ENCODE measurements around the gene PXT1.

The PXT1 gene

GRCh38 chr6:36378243-36378920 is 64.3 kb downstream of the PXT1 start:
- DNase-seq (ENCODE audit: extremely low read depth, low read depth), result no peak
- TF ChIP-seq, protein P1, sequence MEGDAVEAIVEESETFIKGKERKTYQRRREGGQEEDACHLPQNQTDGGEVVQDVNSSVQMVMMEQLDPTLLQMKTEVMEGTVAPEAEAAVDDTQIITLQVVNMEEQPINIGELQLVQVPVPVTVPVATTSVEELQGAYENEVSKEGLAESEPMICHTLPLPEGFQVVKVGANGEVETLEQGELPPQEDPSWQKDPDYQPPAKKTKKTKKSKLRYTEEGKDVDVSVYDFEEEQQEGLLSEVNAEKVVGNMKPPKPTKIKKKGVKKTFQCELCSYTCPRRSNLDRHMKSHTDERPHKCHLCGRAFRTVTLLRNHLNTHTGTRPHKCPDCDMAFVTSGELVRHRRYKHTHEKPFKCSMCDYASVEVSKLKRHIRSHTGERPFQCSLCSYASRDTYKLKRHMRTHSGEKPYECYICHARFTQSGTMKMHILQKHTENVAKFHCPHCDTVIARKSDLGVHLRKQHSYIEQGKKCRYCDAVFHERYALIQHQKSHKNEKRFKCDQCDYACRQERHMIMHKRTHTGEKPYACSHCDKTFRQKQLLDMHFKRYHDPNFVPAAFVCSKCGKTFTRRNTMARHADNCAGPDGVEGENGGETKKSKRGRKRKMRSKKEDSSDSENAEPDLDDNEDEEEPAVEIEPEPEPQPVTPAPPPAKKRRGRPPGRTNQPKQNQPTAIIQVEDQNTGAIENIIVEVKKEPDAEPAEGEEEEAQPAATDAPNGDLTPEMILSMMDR (IDR thresholded peaks at IDR 0.05; ENCODE audit: low read depth, low read length, missing control alignments), result no peak
- no peak overlapping the region for H3K4me3 ChIP-seq (replicated peaks; ENCODE audit: low read depth, low read length)

DNA sequence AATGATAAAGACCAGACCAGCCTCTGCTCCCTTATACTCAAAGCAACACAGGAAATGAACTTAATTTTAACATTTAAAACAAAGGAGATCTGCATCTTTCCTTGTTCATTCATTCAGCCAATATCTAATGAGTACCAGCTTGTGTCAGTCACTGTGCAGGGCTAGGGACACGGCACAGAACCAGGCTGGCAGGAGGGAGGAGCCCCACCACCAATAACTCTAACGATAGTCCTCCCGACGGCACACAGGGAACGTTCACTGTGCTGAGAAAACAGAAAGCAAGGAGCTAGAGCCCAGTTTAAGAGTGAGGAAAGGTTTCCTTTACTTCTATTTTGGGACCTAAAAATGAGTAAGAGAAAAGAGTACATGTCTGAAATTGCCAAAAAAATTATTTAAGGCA is 65.1 kb downstream of the PXT1 start:
- TF ChIP-seq, protein P1 (IDR thresholded peaks at IDR 0.05; ENCODE audit: low read depth, low read length, missing control alignments), result no peak
- no peak for DNase-seq (ENCODE audit: extremely low read depth, low read depth)
- no peak overlapping the region for H3K4me3 ChIP-seq (replicated peaks; ENCODE audit: low read depth, low read length)

DNA sequence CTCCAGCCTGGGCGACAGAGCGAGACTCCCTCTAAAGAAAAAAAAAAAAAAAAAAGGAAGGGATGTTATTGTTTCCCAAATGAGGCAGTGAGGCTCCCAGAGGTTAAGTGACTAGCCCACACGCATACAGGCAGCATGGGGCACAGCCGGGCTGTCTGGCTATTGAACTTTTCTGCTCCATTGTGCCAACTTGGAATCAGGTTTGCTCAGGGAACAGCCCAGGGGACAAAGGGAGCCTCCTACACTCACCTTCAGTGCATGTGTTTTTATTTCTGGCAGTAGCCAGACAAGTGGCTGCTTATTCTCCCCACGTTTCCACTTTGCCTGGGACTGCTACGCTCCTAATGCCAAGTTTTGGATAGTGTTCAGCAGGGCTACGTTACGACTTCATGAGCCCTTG is 65.9 kb downstream of the PXT1 start:
- H3K4me3 ChIP-seq (replicated peaks; ENCODE audit: low read depth, low read length), result no peak overlapping the region
- TF ChIP-seq, protein P1 (IDR thresholded peaks at IDR 0.05; ENCODE audit: low read depth, low read length, missing control alignments), result no peak
- DNase-seq (ENCODE audit: extremely low read depth, low read depth), result no peak

DNA sequence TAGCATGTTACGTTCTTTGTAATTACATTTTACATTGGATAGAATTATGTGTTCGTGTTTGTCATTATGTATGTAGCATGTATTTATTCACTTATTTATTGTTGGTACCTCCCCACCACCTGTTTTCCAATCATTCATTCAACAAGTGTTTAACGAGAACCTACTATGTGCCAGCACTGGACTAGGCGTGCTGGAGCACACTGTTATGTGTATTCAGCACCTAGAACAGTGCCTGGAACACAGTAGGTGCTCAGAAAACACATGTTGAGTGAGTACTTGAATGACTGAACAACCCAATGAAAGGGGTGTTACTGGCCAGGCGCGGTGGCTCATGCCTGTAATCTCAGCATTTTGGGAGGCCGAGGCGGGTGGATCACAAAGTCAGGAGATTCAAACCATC is 66.5 kb downstream of the PXT1 start:
- no peak for DNase-seq (ENCODE audit: extremely low read depth, low read depth)
- TF ChIP-seq, protein P1 (IDR thresholded peaks at IDR 0.05; ENCODE audit: low read depth, low read length, missing control alignments), result no peak
- no peak overlapping the region for H3K4me3 ChIP-seq (replicated peaks; ENCODE audit: low read depth, low read length)

GRCh38 chr6:36375644-36376155 is 67.0 kb downstream of the PXT1 start:
- H3K4me3 ChIP-seq (replicated peaks; ENCODE audit: low read depth, low read length), result no peak overlapping the region
- TF ChIP-seq, protein P1 (IDR thresholded peaks at IDR 0.05; ENCODE audit: low read depth, low read length, missing control alignments), result no peak
- no peak for DNase-seq (ENCODE audit: extremely low read depth, low read depth)

DNA sequence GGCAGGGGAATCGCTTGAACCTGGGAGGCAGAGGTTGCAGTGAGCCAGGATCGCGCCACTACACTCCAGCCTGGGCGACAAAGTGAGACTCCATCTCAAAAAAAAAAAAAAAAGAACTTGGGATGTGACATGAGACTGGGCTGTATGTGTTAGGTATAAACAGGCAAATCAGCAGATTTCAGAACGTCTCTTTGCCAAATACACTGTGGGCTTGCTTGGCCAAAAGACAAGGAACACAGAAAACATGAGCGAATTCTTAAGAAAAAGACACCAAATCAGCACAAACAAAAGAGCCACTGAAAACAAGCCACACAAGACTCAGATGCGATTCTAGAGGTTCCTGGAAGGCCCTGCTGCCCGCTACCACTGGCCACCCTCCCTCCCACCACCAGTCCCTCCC is 67.7 kb downstream of the PXT1 start:
- no peak for DNase-seq (ENCODE audit: extremely low read depth, low read depth)
- TF ChIP-seq, protein P1 (IDR thresholded peaks at IDR 0.05; ENCODE audit: low read depth, low read length, missing control alignments), result no peak
- no peak overlapping the region for H3K4me3 ChIP-seq (replicated peaks; ENCODE audit: low read depth, low read length)

GRCh38 chr6:36374194-36374593 is 68.5 kb downstream of the PXT1 start:
- TF ChIP-seq, protein P1 (IDR thresholded peaks at IDR 0.05; ENCODE audit: low read depth, low read length, missing control alignments), result no peak

More at GRCh38 chr6:36374194-36374593, 68.5 kb downstream of the PXT1 start:
- H3K4me3 ChIP-seq (replicated peaks; ENCODE audit: low read depth, low read length), result no peak overlapping the region
- no peak for DNase-seq (ENCODE audit: extremely low read depth, low read depth)
